ENCODE measurements around the gene MRPL41. TPM values are rescaled to one million over a fixed set of nuclear protein-coding genes. Genes with fewer than 3 reads are reported as not detected.

The MRPL41 gene
- total and polyA plus RNA-seq, 2 experiments from 2014 or later: 32.8 to 146 TPM

GRCh38 chr9:137521405-137521985 is 30.2 kb upstream of the MRPL41 start:
- Histone ChIP-seq H3K27me3 (ENCODE audit: insufficient read depth) (no peaks in the 10 kb centered on the region), H3K4me2 (no peak overlapping the region), H3K4me3 (no peak overlapping the region), H3F3A (replicated peaks; ENCODE audit: low read depth) (no peaks in the 10 kb centered on the region), H2AFZ (no peak overlapping the region), H3K79me2 (replicated peaks; ENCODE audit: insufficient read depth) (no peaks in the 10 kb centered on the region), H3K9me2 (ENCODE audit: insufficient read depth) (no peaks in the 10 kb centered on the region), H4K20me1 (replicated peaks; ENCODE audit: insufficient read depth) (no peaks in the 10 kb centered on the region), H3K36me3 (ENCODE audit: insufficient read depth) (no peaks in the 10 kb centered on the region), H3K27ac (ENCODE audit: low read depth) (no peak overlapping the region), H3K4me1 (ENCODE audit: insufficient read depth) (no peaks in the 10 kb centered on the region)
- DNase-seq (ENCODE audit: low spot score) (no peak), ATAC-seq (no peak)
- H3K27ac Mint-ChIP-seq: no peak overlapping the region
- H3K36me3 Mint-ChIP-seq (ENCODE audit: low read depth): peaks cover 8% of the 10 kb centered on the region; the same call in 1 of the 3 replicates
- no peak overlapping the region for H3K4me3 Mint-ChIP-seq
- no peaks in the 10 kb centered on the region for H3K4me1 Mint-ChIP-seq
- peaks cover 13% of the 10 kb centered on the region for H3K27me3 Mint-ChIP-seq (ENCODE audit: insufficient read depth, low read depth, poor library complexity)
- no peak for TF ChIP-seq EZH2 (IDR thresholded peaks at IDR 0.05; ENCODE audit: low read depth, unreplicated experiment)
- no peak for TF ChIP-seq EZH2phosphoT487 (IDR thresholded peaks at IDR 0.05; ENCODE audit: unreplicated experiment)
- no peak for TF ChIP-seq STAT1 (IDR thresholded peaks at IDR 0.05; ENCODE audit: unreplicated experiment)
- no peak for TF ChIP-seq ZNF114 (CRISPR knock-in tag; IDR thresholded peaks at IDR 0.05)
- TF ChIP-seq ETS1 (IDR thresholded peaks at IDR 0.05): no peak
- TF ChIP-seq ZNF462 (CRISPR knock-in tag; IDR thresholded peaks at IDR 0.05): no peak
- TF ChIP-seq NANOG (IDR thresholded peaks at IDR 0.05; ENCODE audit: borderline replicate concordance): no peak
- TF ChIP-seq CREB1 (CRISPR knock-in tag; IDR thresholded peaks at IDR 0.05; ENCODE audit: low read depth): no peak
- TF ChIP-seq ZNF331 (CRISPR knock-in tag; IDR thresholded peaks at IDR 0.05; ENCODE audit: low read depth): no peak
- TF ChIP-seq CTCF (conservative IDR thresholded peaks at IDR 0.05; ENCODE audit: low read depth in 2 of 2): no peak
- TF ChIP-seq POLR2AphosphoS5 (IDR thresholded peaks at IDR 0.05; ENCODE audit: low read depth): no peak
- no peak for TF ChIP-seq JUNB (IDR thresholded peaks at IDR 0.05; ENCODE audit: unreplicated experiment)
- TF ChIP-seq REST (IDR thresholded peaks at IDR 0.05; ENCODE audit: unreplicated experiment): no peak
- H3K9me3 Mint-ChIP-seq: 0 out of 3 replicates have a peak, but pooled peaks cover 3% of the 10 kb centered on the region
